ENCODE measurements around the gene CMTM1.

The CMTM1 gene, protein sequence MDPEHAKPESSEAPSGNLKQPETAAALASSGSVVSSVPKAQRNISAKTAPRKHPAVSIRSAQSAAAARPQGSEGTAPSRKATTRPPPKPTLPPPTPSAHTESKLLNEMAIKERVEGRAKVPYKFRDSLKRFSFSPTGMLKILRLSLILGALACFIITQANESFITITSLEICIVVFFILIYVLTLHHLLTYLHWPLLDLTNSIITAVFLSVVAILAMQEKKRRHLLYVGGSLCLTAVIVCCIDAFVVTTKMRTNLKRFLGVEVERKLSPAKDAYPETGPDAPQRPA

DNA sequence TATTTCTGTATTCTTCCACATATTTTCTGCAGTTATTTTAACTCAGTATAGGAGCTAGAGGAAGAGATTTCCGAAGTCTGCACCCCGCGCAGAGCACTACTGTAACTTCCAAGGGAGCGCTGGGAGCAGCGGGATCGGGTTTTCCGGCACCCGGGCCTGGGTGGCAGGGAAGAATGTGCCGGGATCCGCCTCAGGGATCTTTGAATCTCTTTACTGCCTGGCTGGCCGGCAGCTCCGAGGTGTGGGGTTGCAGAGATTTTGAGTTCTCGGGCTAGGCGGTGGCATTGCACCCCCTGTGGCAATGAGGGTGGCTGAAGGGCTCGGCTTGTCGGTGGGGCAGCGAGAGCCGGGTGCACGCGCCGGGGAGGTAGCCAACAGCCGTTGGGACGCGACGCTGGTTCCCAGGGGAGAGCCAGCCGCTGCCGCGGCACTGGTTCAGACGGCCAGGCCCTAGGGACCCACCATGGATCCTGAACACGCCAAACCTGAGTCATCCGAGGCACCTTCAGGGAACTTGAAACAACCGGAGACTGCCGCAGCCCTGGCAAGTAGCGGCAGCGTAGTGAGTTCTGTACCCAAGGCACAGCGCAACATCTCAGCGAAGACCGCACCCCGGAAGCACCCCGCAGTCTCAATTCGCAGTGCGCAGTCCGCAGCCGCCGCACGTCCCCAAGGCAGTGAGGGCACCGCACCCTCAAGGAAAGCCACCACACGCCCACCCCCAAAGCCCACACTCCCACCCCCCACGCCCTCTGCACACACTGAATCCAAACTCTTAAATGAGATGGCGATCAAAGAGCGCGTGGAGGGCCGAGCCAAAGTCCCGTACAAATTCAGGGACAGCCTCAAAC is at the start of gene CMTM1:
Gene CMTM1, plus strand, starts transcription at position 389 of the 851 bp plus-strand sequence. Its CDS starts 75 bp downstream, at position 464.
- DNase-seq (ENCODE audit: low read depth) = no peak

DNA sequence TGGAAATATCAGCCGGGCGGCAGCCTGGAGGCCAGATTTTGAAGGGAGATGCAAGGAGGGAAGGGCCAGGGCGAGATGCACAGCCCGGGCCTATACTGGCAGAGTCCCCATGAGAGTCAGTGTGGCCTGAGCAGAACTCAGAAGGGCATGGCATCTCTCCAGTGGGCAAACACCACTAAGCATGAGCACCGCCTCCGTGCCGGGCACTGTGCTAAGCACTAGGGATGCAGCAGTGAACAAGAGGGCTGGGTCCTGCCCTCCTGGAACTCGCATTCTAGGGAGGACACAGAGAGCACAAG is 49.8 kb upstream of the CMTM1 start:
- Histone ChIP-seq H3K36me3 (ENCODE audit: control insufficient read depth, insufficient read depth, low read length, severe bottlenecking) (peaks cover 13% of the 10 kb centered on the region), H3K9me3 (ENCODE audit: control insufficient read depth, low read length) (no peaks in the 10 kb centered on the region), H3K4me1 (ENCODE audit: control insufficient read depth, insufficient read depth, low read length) (peaks cover 45% of the 10 kb centered on the region), H3K27me3 (replicated peaks; ENCODE audit: control insufficient read depth, insufficient read depth, low read length) (no peaks in the 10 kb centered on the region), H3K9ac (ENCODE audit: low read length) (peak overlapping the region; percentile 76), H3K4me3 (ENCODE audit: low read length) (peak overlapping the region; percentile 4)
- no peak for DNase-seq (ENCODE audit: low read depth)

More for the DNA sequence above, at the start of gene CMTM1:
- Histone ChIP-seq H3K27me3 (replicated peaks; ENCODE audit: control insufficient read depth, insufficient read depth, low read length) (no peaks in the 10 kb centered on the region), H3K9me3 (ENCODE audit: control insufficient read depth, low read length) (no peaks in the 10 kb centered on the region), H3K4me3 (ENCODE audit: low read length) (no peak within 1 kb of the TSS), H3K36me3 (ENCODE audit: control insufficient read depth, insufficient read depth, low read length, severe bottlenecking) (peaks cover 21% of the 10 kb centered on the region), H3K9ac (ENCODE audit: low read length) (no peak within 1 kb of the TSS), H3K4me1 (ENCODE audit: control insufficient read depth, insufficient read depth, low read length) (peaks cover 32% of the 10 kb centered on the region)

DNA sequence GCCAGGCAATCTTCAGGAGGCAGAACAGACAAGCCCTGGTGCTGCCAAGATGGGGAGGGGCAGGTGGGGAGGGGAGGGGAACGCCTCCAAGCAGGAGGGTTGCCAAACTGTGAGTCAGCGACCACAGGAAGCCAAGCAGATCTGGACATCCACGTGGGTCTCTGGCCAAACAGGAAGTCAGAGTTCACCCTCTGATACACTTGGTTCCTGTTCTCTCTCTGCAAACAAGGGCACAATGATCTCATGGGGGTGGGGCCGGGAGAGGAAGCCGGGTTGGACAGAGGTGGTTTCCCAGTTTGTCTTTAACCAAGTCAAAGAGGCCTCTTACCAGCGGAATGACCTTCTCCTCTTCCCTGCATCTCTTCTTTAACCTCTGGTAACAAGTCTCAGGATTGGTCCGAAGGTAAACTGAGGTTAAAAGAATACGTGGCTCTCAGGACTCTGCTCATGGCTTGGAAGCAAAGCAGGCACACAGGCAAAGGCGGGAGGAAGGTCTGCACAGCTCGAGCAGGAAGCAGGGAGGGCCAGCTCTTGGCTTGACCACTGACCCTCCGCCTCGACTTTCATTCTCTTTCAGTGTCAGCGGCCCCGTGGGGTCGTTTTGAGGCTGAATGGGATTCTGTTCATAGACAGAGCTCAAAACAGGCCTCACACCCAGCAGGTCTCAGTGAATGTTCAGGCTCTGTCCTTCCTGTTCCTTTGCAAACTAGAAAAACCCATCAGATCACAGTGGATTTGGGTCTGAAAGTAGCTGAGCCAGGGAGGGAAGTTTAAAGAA is 49.2 kb upstream of the CMTM1 start:
- H3K36me3 ChIP-seq (ENCODE audit: control insufficient read depth, insufficient read depth, low read length, severe bottlenecking) = peaks cover 18% of the 10 kb centered on the region
- H3K4me3 ChIP-seq (ENCODE audit: low read length) = peak overlapping the region; percentile 72
- peak overlapping the region; percentile 88 for H3K9ac ChIP-seq (ENCODE audit: low read length)
- H3K27me3 ChIP-seq (replicated peaks; ENCODE audit: control insufficient read depth, insufficient read depth, low read length) = no peaks in the 10 kb centered on the region
- H3K9me3 ChIP-seq (ENCODE audit: control insufficient read depth, low read length) = no peaks in the 10 kb centered on the region
- peaks cover 45% of the 10 kb centered on the region for H3K4me1 ChIP-seq (ENCODE audit: control insufficient read depth, insufficient read depth, low read length)
- DNase-seq (ENCODE audit: low read depth) = peak; percentile 95

DNA sequence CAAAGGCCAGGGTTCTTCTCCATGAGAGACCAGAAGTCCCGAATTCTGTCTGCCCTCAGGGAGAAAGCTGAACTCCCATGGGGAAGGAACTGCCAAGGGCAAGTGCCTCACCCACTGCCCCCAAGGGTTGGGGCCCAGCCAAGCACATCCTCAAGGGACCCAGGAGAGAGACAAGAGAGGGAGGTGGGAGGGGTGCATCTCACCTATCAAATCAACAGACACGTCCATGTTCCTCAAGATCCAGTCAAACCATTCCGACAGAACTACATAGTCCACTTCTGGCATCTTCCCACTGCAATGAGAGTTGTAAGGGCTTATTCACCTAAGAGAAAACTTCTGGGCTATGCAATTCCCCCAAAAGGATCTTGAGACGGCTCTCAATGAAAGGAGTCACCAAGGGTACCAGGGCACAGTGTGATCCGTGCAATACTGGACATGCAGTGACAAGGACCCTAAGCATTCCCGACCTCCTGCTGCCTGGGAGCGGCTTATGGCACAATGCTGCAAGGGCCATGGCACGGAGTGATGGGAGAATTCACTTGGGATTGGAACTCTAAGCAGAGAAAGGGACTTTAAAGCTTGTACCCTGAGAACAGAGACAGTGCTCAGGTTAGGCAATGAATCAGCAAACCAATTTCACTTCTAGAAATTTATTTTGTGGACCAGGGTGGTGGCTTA is 48.5 kb upstream of the CMTM1 start:
- Histone ChIP-seq H3K4me1 (ENCODE audit: control insufficient read depth, insufficient read depth, low read length) (peaks cover 43% of the 10 kb centered on the region), H3K9ac (ENCODE audit: low read length) (peak overlapping the region; percentile 88), H3K36me3 (ENCODE audit: control insufficient read depth, insufficient read depth, low read length, severe bottlenecking) (peaks cover 18% of the 10 kb centered on the region), H3K4me3 (ENCODE audit: low read length) (peak overlapping the region; percentile 72), H3K9me3 (ENCODE audit: control insufficient read depth, low read length) (no peaks in the 10 kb centered on the region), H3K27me3 (replicated peaks; ENCODE audit: control insufficient read depth, insufficient read depth, low read length) (no peaks in the 10 kb centered on the region)
- DNase-seq (ENCODE audit: low read depth) = no peak

DNA sequence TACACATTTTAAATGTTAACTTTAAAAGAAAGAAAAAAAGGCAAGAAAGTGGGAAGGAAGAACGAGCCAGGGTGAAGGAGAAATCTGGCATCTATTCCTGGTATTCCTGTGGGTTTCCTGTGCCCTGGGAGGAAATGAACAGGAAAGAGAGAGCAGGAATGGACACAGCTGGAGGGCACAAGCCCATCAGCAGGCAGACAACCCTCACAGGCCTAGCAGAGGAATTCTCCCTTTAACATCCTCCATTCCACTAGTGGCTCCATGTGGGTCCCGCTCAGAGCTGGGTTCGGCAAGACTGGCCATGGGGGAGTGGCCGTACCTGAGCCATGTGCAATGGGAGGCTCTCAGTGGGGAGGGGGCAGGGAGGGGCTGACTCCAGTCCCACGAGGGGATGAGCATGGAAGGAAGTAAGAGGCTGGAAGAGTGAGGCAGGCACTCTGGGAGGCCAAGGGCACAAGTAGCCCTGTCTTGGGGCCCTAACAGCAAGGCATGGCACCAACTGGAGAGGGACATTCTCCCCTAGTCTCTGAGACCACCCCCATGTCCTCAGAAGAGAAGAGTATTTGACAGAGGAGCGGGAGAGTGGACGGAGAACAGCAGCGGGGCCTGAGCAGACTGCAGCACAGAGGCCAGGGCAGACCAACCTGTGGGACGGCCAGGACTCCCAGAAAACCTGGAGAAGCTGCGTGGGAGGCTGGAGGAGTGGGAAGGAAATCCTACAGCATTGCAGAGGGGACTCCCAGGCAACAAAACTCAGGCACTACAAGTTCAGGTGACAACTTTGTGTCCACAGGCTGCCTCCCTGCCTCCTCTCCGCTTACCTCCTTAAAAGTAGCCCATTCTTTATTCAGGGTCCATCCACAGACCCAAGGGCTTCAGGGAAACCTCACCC is 46.5 kb upstream of the CMTM1 start:
- no peak overlapping the region for H3K4me3 ChIP-seq (ENCODE audit: low read length)
- no peaks in the 10 kb centered on the region for H3K9me3 ChIP-seq (ENCODE audit: control insufficient read depth, low read length)
- H3K9ac ChIP-seq (ENCODE audit: low read length) = no peak overlapping the region
- peaks cover 18% of the 10 kb centered on the region for H3K36me3 ChIP-seq (ENCODE audit: control insufficient read depth, insufficient read depth, low read length, severe bottlenecking)
- peaks cover 44% of the 10 kb centered on the region for H3K4me1 ChIP-seq (ENCODE audit: control insufficient read depth, insufficient read depth, low read length)
- no peak for DNase-seq (ENCODE audit: low read depth)
- H3K27me3 ChIP-seq (replicated peaks; ENCODE audit: control insufficient read depth, insufficient read depth, low read length) = no peaks in the 10 kb centered on the region

DNA sequence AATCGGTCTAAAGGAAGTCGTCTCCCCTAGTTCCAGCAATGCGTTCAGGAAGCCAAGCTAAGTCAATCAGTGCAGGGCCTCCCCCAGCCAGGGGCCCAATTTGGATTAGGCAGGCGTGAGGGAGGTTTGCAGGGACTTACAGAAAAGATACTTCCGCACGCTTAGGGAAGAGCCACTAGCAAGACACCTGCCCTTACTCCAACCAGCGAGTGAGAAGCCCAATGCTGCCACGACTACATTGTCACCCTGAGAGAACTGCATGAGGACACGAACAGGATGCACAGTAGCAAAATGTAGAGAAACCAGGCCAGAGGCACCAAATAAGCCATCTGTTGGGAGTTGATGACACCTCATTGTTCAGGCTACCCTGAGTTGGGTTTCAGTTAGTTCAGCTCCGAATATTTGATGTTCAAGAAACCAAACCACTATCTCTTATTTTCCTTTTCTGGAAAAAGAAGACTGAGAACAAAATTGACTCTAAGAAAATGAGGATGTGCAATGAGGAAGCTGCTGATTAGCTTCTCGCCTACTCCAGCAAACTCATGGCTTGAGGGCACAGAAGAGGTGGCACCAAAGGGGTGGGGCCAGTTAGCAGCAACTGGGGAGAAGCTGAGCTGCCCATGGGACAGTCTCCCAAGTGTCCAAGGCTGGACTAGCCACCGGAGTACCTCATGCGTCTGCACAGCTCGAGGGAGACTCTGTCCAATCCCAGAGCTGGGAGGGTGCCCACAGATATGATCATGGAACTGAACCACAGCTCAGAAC is 45.7 kb upstream of the CMTM1 start:
- Histone ChIP-seq H3K4me1 (ENCODE audit: control insufficient read depth, insufficient read depth, low read length) (peaks cover 40% of the 10 kb centered on the region), H3K9ac (ENCODE audit: low read length) (no peak overlapping the region), H3K4me3 (ENCODE audit: low read length) (no peak overlapping the region), H3K9me3 (ENCODE audit: control insufficient read depth, low read length) (no peaks in the 10 kb centered on the region), H3K27me3 (replicated peaks; ENCODE audit: control insufficient read depth, insufficient read depth, low read length) (no peaks in the 10 kb centered on the region), H3K36me3 (ENCODE audit: control insufficient read depth, insufficient read depth, low read length, severe bottlenecking) (peaks cover 20% of the 10 kb centered on the region)
- DNase-seq (ENCODE audit: low read depth) = no peak

DNA sequence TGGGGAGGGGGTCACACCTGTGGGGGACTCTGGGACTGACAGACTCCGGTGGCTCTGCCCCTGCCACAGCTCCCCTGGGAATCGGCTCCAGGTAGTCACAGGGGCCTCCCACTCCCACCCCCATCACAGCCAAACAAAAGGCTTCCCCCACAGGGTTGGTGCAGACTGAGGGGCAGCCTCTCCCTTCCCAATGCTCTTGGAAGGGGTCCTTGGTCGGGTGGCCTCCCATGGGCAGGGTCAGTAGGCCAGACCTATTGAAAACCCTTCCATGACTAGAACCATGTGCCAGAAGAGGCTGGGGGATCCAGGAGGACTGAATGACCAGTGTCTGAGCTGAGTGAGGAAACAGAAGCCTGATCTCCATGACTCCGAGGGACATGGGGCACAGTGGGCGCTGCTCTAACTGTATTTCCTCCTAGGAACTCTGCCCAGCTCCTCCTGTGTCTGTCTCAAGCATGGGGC is 45.0 kb upstream of the CMTM1 start:
- H3K36me3 ChIP-seq (ENCODE audit: control insufficient read depth, insufficient read depth, low read length, severe bottlenecking) = peaks cover 27% of the 10 kb centered on the region
- no peak for DNase-seq (ENCODE audit: low read depth)

DNA sequence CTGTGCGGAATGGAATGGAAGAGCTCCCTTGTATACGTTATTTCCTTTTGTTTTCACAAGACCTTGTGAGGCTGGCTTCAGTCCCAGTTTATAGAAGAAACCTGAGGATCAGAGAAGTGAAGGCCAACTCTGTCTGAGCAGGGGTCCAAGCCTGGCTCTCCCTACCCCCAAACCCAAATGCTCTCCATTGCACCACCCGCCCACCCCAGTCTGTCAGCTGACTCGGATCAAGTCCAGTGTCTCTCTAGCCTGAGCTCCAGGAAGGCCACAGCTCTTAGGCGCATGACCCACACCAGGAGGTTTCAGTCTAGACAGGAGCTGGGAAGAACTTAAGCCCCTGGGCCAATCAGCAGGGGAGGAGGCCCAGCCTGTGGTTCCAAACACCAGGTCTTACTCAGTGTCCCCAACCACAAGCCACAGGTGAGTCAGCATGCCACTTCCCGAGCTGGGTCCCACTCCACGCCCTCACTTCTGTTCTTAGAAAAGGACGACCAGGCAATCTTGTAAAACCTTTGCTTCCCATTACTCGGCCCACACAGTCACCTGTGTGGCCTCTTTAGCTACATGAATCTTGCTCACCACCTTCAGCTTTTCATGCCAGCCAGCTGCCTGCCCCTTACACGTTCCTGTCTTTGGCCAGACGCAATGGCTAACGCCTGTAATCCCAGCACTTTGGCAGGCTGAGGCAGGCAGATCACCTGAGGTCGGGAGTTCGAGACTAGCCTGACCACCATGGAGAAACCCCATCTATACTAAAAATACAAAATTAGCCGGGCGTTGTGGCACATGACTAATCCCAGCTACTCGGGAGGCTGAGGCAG is 44.1 kb upstream of the CMTM1 start:
- peak; percentile 37 for DNase-seq (ENCODE audit: low read depth)
- Histone ChIP-seq H3K4me3 (ENCODE audit: low read length) (no peak overlapping the region), H3K36me3 (ENCODE audit: control insufficient read depth, insufficient read depth, low read length, severe bottlenecking) (peaks cover 35% of the 10 kb centered on the region), H3K9me3 (ENCODE audit: control insufficient read depth, low read length) (no peaks in the 10 kb centered on the region), H3K27me3 (replicated peaks; ENCODE audit: control insufficient read depth, insufficient read depth, low read length) (no peaks in the 10 kb centered on the region), H3K9ac (ENCODE audit: low read length) (no peak overlapping the region), H3K4me1 (ENCODE audit: control insufficient read depth, insufficient read depth, low read length) (peaks cover 31% of the 10 kb centered on the region)

More for the DNA sequence above, 45.0 kb upstream of the CMTM1 start:
- no peaks in the 10 kb centered on the region for H3K27me3 ChIP-seq (replicated peaks; ENCODE audit: control insufficient read depth, insufficient read depth, low read length)
- no peak overlapping the region for H3K4me3 ChIP-seq (ENCODE audit: low read length)
- H3K9me3 ChIP-seq (ENCODE audit: control insufficient read depth, low read length) = no peaks in the 10 kb centered on the region
- H3K4me1 ChIP-seq (ENCODE audit: control insufficient read depth, insufficient read depth, low read length) = peaks cover 34% of the 10 kb centered on the region
- no peak overlapping the region for H3K9ac ChIP-seq (ENCODE audit: low read length)

DNA sequence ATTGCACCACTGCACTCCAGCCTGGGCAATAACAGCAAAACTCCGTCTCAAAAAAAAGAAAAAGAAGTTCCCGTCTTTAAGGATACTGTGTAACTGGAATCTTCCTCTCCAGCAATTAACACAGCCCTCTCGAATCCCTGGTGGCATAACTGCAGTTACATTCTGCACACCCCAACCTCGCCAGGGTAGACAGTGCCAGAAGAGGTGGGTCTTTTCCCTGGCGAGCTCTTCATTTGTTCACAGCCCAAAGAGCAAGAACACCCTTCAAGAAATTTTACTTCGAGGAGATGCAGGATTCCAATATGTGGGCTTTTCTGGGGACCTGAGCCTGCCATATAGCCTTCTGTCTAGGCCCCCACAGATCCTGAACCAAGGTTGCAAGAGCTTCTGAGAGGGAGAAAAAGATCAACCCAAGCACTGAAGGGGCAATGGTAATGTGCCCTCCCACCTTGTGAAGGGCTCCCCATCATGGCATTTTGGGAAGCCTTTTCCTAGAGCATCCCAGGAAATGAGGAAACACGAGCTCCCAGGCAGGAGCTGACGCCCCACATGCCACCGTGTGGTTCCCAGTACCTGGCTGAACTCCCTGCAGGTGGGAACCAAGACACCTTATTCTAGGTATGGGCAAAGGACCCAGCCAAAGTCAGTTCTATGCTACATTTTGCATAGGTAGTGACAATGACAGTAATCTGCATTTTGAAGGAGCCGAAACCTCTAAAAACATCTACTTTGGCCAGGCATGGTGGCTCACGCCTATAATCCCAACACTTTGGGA is 43.2 kb upstream of the CMTM1 start:
- DNase-seq (ENCODE audit: low read depth) = no peak
- H3K9me3 ChIP-seq (ENCODE audit: control insufficient read depth, low read length) = no peaks in the 10 kb centered on the region
- no peak overlapping the region for H3K9ac ChIP-seq (ENCODE audit: low read length)

More for the DNA sequence above, 43.2 kb upstream of the CMTM1 start:
- Histone ChIP-seq H3K27me3 (replicated peaks; ENCODE audit: control insufficient read depth, insufficient read depth, low read length) (no peaks in the 10 kb centered on the region), H3K36me3 (ENCODE audit: control insufficient read depth, insufficient read depth, low read length, severe bottlenecking) (peaks cover 43% of the 10 kb centered on the region), H3K4me1 (ENCODE audit: control insufficient read depth, insufficient read depth, low read length) (peaks cover 23% of the 10 kb centered on the region), H3K4me3 (ENCODE audit: low read length) (no peak overlapping the region)

All from adipocyte (in vitro differentiated cells).